Epithelial cell of proximal tubule (primary cell): ENCODE measurements around the gene CYP1A2. TPM values are rescaled to one million over a fixed set of nuclear protein-coding genes. Genes with fewer than 3 reads are reported as not detected.
A peak's percentile ranks its signal among the peaks of the same experiment; 100 is the strongest.
"Not testable (repeated sequence)": the region's sequence is repeated elsewhere in the genome, so short reads cannot be mapped to it uniquely, and the experiment has no call there.

Experiments used
- DNase-seq: peaks from one replicate; pipeline ENCODE4 v3.0.0-alpha.2; 2011; ENCODE audit warnings: low read depth
- H3K4me3 ChIP-seq: 2 replicates; pipeline ENCODE4 v1.5.1; 2011; ENCODE audit warnings: low read depth, mild to moderate bottlenecking, low read length
- CTCF ChIP-seq: conservative IDR thresholded peaks from 2 replicates; pipeline ENCODE4 v1.5.1; 2012; ENCODE audit warnings: low read depth, mild to moderate bottlenecking, low read length
- total RNA-seq: library from RNA; depleted of rRNA; stranded (reverse); fragments of >200 nt; gene quantifications from 2 replicates; pipeline ENCODE4 v1.2.3, GENCODE V29; 2015

The CYP1A2 gene
- total RNA-seq, 1 donor from 2014 or later, result not detected

GRCh38 chr15:74782259-74783071, 33.8 kb downstream of the CYP1A2 start:
- TF ChIP-seq CTCF, result no peak
- peak overlapping the region; percentile 91 for H3K4me3 ChIP-seq
- DNase-seq, result no peak

- no peak for DNase-seq
- TF ChIP-seq CTCF, result no peak
- peak overlapping the region; percentile 91 for H3K4me3 ChIP-seq
Measured at GRCh38 chr15:74783072-74783807, 34.6 kb downstream of the CYP1A2 start.

- DNase-seq, result no peak
- H3K4me3 ChIP-seq, result peak overlapping the region; percentile 91
- no peak for TF ChIP-seq CTCF
Measured at GRCh38 chr15:74783808-74784175, 35.1 kb downstream of the CYP1A2 start.

- DNase-seq, result no peak
- TF ChIP-seq CTCF, result no peak
- no peak overlapping the region for H3K4me3 ChIP-seq
Measured at GRCh38 chr15:74784426-74785193, 36.0 kb downstream of the CYP1A2 start.

- H3K4me3 ChIP-seq, result no peak overlapping the region
- TF ChIP-seq CTCF, result no peak
Measured at GRCh38 chr15:74785194-74786032, 36.8 kb downstream of the CYP1A2 start.

GRCh38 chr15:74786081-74786480, 37.4 kb downstream of the CYP1A2 start:
- H3K4me3 ChIP-seq, DNase-seq: not testable (repeated sequence)

More at GRCh38 chr15:74785194-74786032, 36.8 kb downstream of the CYP1A2 start:
- no peak for DNase-seq
